ENCODE results near the gene BRAF. TPM values are rescaled to one million over a fixed set of nuclear protein-coding genes. Genes with fewer than 3 reads are reported as not detected.
A peak's percentile ranks its signal among the peaks of the same experiment; 100 is the strongest.

Gene BRAF
- total RNA-seq, 1 experiment from 2014 or later, result 15.2 TPM

DNA sequence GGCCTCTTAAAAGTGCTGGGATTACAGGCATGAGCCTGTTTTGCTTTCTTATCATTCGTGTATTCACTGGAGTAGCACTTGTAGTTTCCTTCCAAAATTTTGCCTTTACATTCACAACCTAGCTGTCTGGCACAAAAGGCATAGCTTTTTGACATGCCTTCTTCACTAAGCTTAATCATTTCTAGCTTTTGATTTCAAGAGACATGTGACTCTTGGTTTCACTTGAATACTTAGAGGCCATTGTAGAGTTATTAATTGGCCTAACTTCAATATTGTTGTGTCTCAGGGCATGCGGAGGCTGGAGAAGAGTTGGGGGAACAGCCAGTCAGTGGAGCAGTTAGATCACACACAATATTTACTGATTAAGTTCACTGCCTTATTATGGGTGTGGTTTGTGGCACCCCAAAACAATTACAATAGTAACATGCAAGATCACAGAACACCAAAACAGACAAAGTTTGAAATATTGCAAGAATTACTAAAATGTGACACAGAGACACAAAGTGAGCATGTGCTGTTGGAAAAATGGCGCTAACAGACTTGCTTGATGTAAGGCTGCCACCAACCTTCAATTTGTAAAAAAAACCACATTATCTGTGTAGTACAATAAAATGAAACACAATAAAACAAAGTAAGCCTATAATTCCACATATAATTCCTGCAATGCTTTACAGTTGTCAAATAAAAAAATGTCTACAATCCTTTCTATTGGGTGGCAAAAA, 43.1 kb downstream of the BRAF start:
- POLR2A ChIA-PET (ENCODE audit: unreplicated experiment), result no interaction called here
- no TSS peak for BruUV-seq (replicated peaks)

DNA sequence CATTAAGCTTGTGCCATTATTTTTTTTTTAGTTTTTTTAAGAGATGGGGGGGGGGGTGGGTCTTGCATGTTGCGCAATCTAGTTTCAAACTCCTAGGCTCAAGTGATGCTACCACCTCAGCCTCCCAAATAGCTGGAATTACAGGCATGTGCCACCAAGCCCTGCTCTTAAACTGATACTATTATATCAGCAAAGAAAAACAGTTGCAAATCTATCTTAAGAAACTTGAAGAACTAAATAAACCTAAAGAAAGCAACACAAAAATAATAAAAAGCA, 47.5 kb downstream of the BRAF start:
- H3K4me3 ChIP-seq (ENCODE audit: low read length), result no peak overlapping the region
- DNase-seq (no peak), ATAC-seq (no peak)
- no peaks in the 10 kb centered on the region for H3F3A ChIP-seq (ENCODE audit: low read length, unreplicated experiment)
- no peak overlapping the region for H2AFZ ChIP-seq (ENCODE audit: low read length)
- ChIA-PET POLR2A (ENCODE audit: unreplicated experiment) (no interaction called here), CTCF (interaction anchor here (1.0 kb wide), 1 partner anchor 67 kb away, joined by 3 read pairs; no protein-coding TSS in a partner anchor)
- no peaks in the 10 kb centered on the region for H3K27me3 ChIP-seq (ENCODE audit: low read length)
- no peak overlapping the region for H3K27ac ChIP-seq (ENCODE audit: low read length)
- peaks cover 10% of the 10 kb centered on the region; the same call in 1 of the 2 replicates for H4K20me1 ChIP-seq (ENCODE audit: low read length)
- no peak overlapping the region for H3K9ac ChIP-seq (ENCODE audit: low read length)
- TF ChIP-seq, protein P1, sequence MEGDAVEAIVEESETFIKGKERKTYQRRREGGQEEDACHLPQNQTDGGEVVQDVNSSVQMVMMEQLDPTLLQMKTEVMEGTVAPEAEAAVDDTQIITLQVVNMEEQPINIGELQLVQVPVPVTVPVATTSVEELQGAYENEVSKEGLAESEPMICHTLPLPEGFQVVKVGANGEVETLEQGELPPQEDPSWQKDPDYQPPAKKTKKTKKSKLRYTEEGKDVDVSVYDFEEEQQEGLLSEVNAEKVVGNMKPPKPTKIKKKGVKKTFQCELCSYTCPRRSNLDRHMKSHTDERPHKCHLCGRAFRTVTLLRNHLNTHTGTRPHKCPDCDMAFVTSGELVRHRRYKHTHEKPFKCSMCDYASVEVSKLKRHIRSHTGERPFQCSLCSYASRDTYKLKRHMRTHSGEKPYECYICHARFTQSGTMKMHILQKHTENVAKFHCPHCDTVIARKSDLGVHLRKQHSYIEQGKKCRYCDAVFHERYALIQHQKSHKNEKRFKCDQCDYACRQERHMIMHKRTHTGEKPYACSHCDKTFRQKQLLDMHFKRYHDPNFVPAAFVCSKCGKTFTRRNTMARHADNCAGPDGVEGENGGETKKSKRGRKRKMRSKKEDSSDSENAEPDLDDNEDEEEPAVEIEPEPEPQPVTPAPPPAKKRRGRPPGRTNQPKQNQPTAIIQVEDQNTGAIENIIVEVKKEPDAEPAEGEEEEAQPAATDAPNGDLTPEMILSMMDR (conservative IDR thresholded peaks at IDR 0.05; ENCODE audit: low read depth, low read length), result no peak
- no peak for TF ChIP-seq EZH2 (IDR thresholded peaks at IDR 0.05; ENCODE audit: low read length, unreplicated experiment)
- TF ChIP-seq EZH2phosphoT487 (IDR thresholded peaks at IDR 0.05; ENCODE audit: borderline replicate concordance, low read length), result no peak
- intact Hi-C loops (cut with micrococcal nuclease), result loop anchor here (2.0 kb wide), 2 partner anchors 22 to 48 kb away; partner anchors contain the start of gene BRAF
- H3K9me2 ChIP-seq (replicated peaks; ENCODE audit: low read length), result no peaks in the 10 kb centered on the region
- no TSS peak for BruUV-seq (replicated peaks)
- no peaks in the 10 kb centered on the region for H3K9me3 ChIP-seq (ENCODE audit: low read length)
- peak overlapping the region; percentile 68; the same call in 1 of the 2 replicates for H3K4me2 ChIP-seq (ENCODE audit: low read length)
- H3K79me2 ChIP-seq (ENCODE audit: low read length), result peaks cover 51% of the 10 kb centered on the region
- no peaks in the 10 kb centered on the region for H3K36me3 ChIP-seq (ENCODE audit: low read depth, low read length)
- peaks cover 12% of the 10 kb centered on the region for H3K4me1 ChIP-seq (ENCODE audit: insufficient read depth, low read length)

More for the DNA sequence above, 43.1 kb downstream of the BRAF start:
- TF ChIP-seq, protein P1 (conservative IDR thresholded peaks at IDR 0.05; ENCODE audit: low read depth, low read length), result no peak
- TF ChIP-seq EZH2 (IDR thresholded peaks at IDR 0.05; ENCODE audit: low read length, unreplicated experiment), result no peak
- TF ChIP-seq EZH2phosphoT487 (IDR thresholded peaks at IDR 0.05; ENCODE audit: borderline replicate concordance, low read length), result no peak
- Histone ChIP-seq H3K9me2 (replicated peaks; ENCODE audit: low read length) (no peaks in the 10 kb centered on the region), H3K4me2 (ENCODE audit: low read length) (no peak overlapping the region), H4K20me1 (ENCODE audit: low read length) (peaks cover 14% of the 10 kb centered on the region; the same call in 1 of the 2 replicates), H3K9ac (ENCODE audit: low read length) (no peak overlapping the region), H3F3A (ENCODE audit: low read length, unreplicated experiment) (no peaks in the 10 kb centered on the region), H2AFZ (ENCODE audit: low read length) (no peak overlapping the region), H3K27me3 (ENCODE audit: low read length) (no peaks in the 10 kb centered on the region), H3K4me1 (ENCODE audit: insufficient read depth, low read length) (peaks cover 11% of the 10 kb centered on the region), H3K79me2 (ENCODE audit: low read length) (peaks cover 32% of the 10 kb centered on the region), H3K27ac (ENCODE audit: low read length) (no peak overlapping the region), H3K36me3 (ENCODE audit: low read depth, low read length) (no peaks in the 10 kb centered on the region), H3K4me3 (ENCODE audit: low read length) (no peak overlapping the region), H3K9me3 (ENCODE audit: low read length) (no peaks in the 10 kb centered on the region)
- DNase-seq, result no peak
- CTCF ChIA-PET, result no interaction called here
- intact Hi-C loops (cut with micrococcal nuclease), result no loop called here
- no peak for ATAC-seq

Measured in PC-3 (cell line).